TTC549 (cell line): ENCODE data around the gene ATP6V0D1.
"Not testable (repeated sequence)": the region's sequence is repeated elsewhere in the genome, so short reads cannot be mapped to it uniquely, and the experiment has no call there.

Experiments used
- FAIRE-seq: peaks from 2 replicates; lab custom pipeline; 2012; peaks lifted over from hg19 to GRCh38; lab: Jason Lieb, UNC

The ATP6V0D1 gene

GRCh38 chr16:67428146-67428731 is 52.7 kb downstream of the ATP6V0D1 start:
- no peak for FAIRE-seq

DNA sequence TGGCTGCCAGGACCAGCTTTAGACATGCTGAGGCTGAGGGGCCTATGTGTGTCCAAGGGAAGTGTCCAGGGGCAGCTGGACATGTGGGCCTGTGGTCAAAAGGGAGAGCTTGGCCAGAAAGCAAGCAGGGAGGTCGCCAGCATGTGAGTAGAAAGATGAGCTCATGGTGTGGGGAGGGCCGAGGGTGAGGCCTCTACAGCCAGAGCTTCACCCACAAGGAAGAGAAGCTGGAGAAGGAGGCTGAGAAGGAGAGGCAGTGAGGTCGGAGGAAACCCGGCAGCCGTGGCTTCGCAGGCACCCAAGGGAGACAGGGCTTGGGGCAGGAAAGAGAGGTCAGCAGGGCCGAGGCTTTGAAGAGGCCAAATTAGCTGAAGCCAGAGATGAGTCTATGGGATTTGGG is 54.0 kb downstream of the ATP6V0D1 start:
- no peak for FAIRE-seq

DNA sequence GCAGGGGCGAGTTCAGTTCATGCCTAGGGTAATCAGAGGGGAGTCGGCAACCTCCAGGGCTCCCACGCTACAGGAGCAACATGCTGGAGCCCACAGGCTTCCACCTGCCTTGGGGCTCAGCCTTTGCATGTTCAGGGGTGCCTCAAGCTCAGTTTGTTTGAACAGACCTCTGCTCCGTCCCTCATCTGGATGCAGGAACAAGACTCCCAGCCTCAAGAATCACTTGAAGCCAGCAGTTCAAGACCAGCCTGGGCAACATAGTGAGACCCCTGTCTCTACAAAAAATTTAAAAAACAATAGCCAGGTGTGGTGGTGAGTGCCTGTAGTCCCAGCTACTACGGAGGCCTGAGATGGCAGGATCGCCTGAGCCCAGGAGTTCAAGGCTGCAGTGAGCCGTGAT is 54.9 kb downstream of the ATP6V0D1 start:
- no peak for FAIRE-seq

DNA sequence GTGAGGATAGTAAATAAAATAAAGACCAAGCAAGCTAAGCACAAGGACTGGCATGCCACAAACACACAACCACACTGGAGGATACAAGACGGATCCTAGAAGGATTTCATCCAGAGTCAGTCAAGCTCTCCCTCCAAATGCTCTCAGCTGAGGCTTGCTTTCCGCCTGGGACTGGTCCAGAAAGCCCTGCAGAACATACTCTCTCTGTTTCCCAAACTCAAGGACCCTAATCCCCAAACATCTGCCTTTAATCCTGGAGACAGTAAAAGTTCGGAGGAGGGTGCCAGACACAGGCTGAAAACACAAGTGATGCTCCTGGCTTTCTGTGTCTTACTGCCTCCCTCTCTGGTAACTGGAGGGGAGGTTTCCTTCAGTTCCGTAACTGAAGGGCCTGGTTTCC is 55.4 kb downstream of the ATP6V0D1 start:
- no peak for FAIRE-seq

DNA sequence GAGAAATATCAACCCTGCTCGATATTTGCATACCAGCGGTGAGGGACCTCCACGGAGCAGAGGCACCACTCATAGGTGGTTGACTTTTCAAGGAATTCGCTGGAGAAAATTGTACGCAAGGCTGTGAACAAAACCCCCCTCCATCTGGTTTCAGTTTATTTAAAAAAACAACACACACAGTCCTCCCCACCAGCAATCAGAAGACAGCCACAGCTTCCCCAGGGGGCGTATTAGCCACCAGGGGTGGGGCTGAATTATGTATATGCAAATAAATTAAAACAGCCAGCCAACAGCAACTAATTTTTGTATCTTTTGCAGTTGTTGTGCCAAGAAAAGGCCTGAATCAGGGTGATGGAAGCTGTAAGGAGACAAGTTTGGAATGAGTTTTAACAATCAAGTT is 55.9 kb downstream of the ATP6V0D1 start:
- no peak for FAIRE-seq

DNA sequence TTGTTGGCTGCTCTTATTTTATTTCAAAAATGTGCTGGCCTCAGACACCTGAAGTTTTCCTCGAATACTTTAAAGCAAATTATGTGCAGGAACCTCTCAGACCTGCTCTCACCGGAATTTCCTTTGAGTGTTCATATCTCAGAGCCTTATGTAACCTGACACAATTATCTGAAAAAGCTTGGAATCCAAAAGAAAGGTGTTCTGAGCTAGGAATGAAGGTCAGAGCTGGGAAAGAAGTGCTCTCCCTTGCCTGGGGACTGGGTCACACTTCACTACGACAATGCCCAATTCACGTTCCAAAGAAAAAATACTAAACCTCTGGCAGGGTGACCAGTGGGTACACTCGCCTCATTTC is 56.7 kb downstream of the ATP6V0D1 start:
- no peak for FAIRE-seq

GRCh38 chr16:67423611-67424260 is 57.2 kb downstream of the ATP6V0D1 start:
- no peak for FAIRE-seq

DNA sequence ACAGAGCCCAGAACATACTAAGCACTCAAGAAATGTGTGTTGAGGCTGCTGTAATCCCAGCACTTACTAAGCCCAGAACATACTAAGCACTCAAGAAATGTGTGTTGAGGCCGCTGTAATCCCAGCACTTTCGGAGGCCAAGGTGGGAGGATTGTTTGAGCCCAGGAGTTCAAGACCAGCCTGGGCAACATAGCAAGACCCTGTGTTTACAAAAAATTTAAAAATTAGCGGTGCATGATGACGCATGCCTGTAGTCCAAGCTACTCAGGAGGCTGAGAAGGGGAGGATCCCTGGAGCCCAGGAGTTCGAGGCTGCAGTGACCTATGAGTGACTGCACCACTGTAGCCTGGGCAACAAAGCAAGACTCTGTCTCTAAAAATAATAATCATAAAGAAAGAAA is 57.9 kb downstream of the ATP6V0D1 start:
- FAIRE-seq, result no peak

- FAIRE-seq, result no peak
Observed at GRCh38 chr16:67421030-67421429, 59.9 kb downstream of the ATP6V0D1 start.

GRCh38 chr16:67419931-67420330 is 61.0 kb downstream of the ATP6V0D1 start:
- no peak for FAIRE-seq

DNA sequence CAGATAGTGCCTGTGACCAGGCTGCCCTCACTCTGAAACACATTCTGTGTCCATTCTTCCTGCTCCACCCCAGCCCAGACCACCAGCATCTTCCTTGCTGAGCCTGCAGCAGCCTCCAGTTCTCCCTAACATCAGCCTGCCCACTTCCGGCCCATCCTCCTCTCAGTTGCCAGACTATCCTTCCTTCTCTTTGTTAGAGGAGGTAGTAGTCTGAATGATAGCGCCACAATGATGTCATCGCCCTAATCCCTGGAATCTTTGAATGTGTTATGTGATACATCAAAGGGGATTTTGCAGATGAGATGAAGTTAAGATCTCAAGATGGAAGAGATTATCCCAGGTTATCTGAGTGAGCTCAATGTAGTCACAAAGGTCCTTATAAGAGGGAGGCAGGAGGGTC is 61.5 kb downstream of the ATP6V0D1 start:
- FAIRE-seq, result no peak

DNA sequence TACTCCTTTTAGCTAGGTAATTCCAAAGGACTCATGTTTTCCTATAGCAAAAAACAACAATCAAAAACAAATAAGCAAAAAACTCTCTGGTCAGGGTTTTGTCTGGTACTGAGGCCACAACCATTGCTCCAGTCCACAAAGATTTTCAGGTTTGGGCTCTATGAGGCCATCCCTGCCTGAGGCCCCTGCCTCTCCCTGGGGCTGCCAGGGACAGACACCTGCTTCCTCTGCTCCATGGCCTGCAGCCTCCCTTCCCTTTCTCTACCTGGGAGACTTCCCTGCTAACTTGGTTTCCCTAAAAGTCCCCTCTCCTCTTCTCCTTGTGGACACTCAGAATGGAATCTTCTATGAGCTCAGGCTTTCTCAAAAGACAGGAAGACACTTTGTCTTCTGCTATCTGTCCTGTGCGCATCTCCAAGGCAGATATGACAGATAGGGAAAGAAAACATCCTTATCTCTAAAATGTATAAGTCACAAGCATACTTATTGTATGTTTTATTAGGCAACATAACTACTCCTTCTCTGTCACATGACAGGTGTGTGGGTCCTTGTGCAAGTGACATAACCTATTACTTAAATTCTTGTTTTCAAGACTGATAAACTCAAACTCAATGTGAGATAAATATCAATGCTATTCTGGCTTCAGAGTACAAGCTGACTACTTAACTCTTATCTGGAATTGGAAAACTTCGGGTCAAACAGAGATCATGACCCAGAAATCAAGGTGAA is 63.5 kb downstream of the ATP6V0D1 start:
- no peak for FAIRE-seq

GRCh38 chr16:67415872-67416793 is 64.8 kb downstream of the ATP6V0D1 start, which contains the start of gene ZDHHC1:
Gene ZDHHC1, minus strand, starts transcription at chr16:67416477. Its CDS starts 8,702 bp downstream, at chr16:67407775.
- no peak for FAIRE-seq

DNA sequence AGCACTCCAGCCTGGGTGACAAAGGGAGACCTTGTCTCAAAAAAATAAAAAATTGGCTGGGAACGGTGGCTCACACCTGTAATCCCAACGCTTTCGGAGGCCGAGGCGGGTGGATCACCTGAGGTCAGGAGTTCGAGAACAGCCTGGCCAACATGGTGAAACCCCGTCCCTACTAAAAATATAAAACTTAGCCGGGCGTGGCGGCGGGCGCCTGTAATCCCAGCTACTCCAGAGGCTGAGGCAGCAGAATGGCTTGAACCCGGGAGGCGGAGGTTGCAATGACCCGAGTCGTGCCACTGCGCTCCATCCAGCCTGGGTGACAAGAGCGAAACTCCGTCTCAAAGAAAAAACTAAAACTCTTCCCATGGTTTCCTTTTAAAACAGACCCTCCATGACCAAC is 65.5 kb downstream of the ATP6V0D1 start:
- not testable (repeated sequence) for FAIRE-seq

DNA sequence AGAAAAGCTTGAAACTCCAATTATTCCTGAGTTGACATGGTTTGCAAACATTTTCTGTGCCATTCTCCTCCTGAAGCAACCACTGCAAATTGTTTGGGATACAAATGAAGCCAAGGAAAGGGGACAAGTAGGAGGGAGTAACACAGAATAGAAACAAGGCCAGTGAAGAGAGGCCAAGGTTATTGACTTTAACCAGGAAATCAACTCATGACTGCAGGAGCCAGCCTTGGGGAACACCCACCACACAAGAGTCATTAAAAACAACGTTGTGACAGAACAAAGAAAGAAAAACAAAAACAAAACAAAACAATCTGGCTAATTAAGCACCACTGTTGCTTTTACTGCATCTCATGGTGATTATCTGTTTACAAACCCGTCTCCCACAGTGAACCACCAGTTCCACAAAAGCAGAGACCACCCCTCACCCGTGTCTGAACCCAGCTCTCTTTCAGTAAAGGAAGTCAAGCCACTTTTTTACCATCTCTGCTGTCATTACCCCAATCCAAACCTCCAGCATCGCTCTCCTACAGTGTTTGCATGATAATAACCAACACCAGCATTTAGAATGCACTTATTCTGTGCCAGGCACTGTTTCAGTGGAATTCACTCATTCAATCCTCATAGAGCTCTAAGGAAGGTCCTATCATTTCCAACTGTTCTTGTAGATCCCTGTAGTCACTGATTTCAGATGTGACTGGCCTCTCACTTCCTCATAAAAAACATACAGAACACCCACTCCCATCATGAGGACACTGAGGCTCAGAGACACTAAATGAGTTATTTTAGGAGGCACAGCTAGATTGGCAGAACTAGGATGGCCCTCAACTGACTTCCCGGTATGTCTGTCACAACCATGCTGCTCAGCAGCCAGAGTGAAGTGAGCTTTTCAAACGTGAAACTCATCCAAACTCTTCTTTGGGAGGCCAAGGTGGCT is 66.7 kb downstream of the ATP6V0D1 start:
- FAIRE-seq, result no peak

- FAIRE-seq, result no peak
Observed at GRCh38 chr16:67412294-67412693, 68.7 kb downstream of the ATP6V0D1 start.

GRCh38 chr16:67411339-67411738 is 69.6 kb downstream of the ATP6V0D1 start:
- no peak for FAIRE-seq

DNA sequence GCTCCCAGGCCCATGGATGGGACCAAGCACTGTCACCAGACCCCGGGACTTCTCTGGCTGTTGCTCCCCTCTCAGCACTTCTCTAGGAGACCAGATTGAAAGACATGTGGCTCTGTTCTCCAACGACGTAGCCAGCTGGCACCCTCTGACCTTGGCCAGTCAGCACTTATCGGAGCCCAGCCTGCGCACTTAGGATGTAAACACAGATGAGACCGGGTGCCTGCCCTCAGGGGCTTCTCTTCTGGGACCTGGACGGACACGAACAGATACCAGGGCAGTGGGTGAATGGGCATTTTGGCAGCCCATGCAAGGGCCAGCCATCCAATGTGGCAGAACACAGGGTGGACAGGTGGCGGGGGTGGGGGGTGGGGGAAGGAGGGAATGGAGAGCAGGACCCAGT is 71.3 kb downstream of the ATP6V0D1 start:
- no peak for FAIRE-seq

DNA sequence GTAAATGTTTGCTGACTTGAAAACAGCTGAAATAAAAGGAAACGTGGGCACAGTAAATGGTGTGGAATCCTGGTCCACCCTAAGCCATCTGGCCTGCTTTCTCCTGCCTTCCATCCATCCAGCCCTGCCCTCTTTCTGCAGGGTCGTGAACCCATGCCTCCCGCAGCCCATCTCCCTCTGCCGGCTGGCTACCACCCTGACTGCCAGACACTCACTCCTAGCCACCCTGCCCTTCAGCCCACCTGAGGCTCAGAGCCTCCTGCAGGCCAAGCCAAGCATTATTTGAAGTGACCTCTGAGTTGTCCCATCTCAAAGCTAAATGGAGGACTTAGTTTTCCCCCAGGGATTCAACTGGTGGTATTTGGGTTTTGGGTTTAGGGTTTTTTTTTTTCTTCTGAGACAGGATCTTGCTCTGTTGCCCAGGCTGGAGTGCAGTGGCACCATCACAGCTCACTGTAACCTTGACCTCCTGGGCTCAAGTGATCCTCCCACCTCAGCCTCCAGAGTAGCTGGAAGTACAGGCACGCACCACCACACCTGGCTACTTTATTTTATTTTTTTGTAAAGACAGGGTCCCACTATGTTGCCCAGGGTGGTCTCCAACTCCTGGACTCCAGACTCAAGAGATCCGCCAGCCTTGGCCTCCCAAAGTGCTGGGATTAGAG is 73.0 kb downstream of the ATP6V0D1 start:
- no peak for FAIRE-seq

GRCh38 chr16:67407176-67407787 is 73.7 kb downstream of the ATP6V0D1 start:
- no peak for FAIRE-seq
